Kidney capillary endothelial cell (primary cell): ENCODE measurements around the gene PLOD3.

ENCODE experiments used
- DNase-seq: peaks from one replicate; pipeline ENCODE4 v3.0.0-alpha.2; 2018; ENCODE audit warnings: low spot score

The PLOD3 gene

GRCh38 chr7:101179117-101179516 is 38.3 kb downstream of the PLOD3 start:
- no peak for DNase-seq

GRCh38 chr7:101177644-101178043 is 39.7 kb downstream of the PLOD3 start:
- DNase-seq = no peak

GRCh38 chr7:101175664-101176063 is 41.7 kb downstream of the PLOD3 start:
- no peak for DNase-seq

- DNase-seq = no peak
These were observed 43.0 kb downstream of the PLOD3 start for GRCh38 chr7:101174322-101174854.

- DNase-seq = no peak
These were observed 43.6 kb downstream of the PLOD3 start for GRCh38 chr7:101173752-101174244.

- no peak for DNase-seq
These were observed 44.3 kb downstream of the PLOD3 start for GRCh38 chr7:101172854-101173751.

GRCh38 chr7:101172005-101172853 is 45.2 kb downstream of the PLOD3 start:
- no peak for DNase-seq

GRCh38 chr7:101171442-101171837 is 45.9 kb downstream of the PLOD3 start:
- no peak for DNase-seq

- no peak for DNase-seq
These were observed 46.6 kb downstream of the PLOD3 start for GRCh38 chr7:101170617-101171441.

GRCh38 chr7:101169838-101170551 is 47.4 kb downstream of the PLOD3 start:
- DNase-seq = peak; percentile 64

- DNase-seq = no peak
These were observed 48.1 kb downstream of the PLOD3 start for GRCh38 chr7:101169110-101169837.

GRCh38 chr7:101168412-101169049 is 48.9 kb downstream of the PLOD3 start:
- no peak for DNase-seq

GRCh38 chr7:101167645-101168411 is 49.6 kb downstream of the PLOD3 start:
- DNase-seq = no peak

- DNase-seq = no peak
These were observed 50.3 kb downstream of the PLOD3 start for GRCh38 chr7:101166909-101167644.

GRCh38 chr7:101166648-101166908 is 50.8 kb downstream of the PLOD3 start:
- DNase-seq = no peak

GRCh38 chr7:101165958-101166647 is 51.3 kb downstream of the PLOD3 start:
- DNase-seq = no peak

GRCh38 chr7:101165075-101165957 is 52.1 kb downstream of the PLOD3 start, which contains the start of gene VGF:
TSS of gene VGF (minus strand) at chr7:101165569. CDS start at chr7:101164843, 726 bp downstream.
- DNase-seq = peak; percentile 92
